ENCODE measurements around the gene IFNG. TPM values are rescaled to one million over a fixed set of nuclear protein-coding genes. Genes with fewer than 3 reads are reported as not detected.

Gene IFNG
- total RNA-seq, 1 experiment from 2014 or later: not detected

- H3K4ac ChIP-seq (ENCODE audit: low read depth, low read length): no peak overlapping the region
- no peaks in the 10 kb centered on the region for H3K36me3 Mint-ChIP-seq (ENCODE audit: insufficient read depth in 1 of 3, low read depth in 3 of 3)
- H3K27ac ChIP-seq (ENCODE audit: insufficient read length, low read depth, low read length): no peak overlapping the region
- H2AK5ac ChIP-seq (ENCODE audit: insufficient read length, low read length): no peak overlapping the region
- no peak overlapping the region for H3K14ac ChIP-seq (ENCODE audit: insufficient read depth, low read length)
- H3K18ac ChIP-seq (ENCODE audit: insufficient read length, low read depth, low read length): no peak overlapping the region
- H3K79me1 ChIP-seq (ENCODE audit: insufficient read depth, low read depth, low read length, poor library complexity, severe bottlenecking): no peaks in the 10 kb centered on the region
- H2BK5ac ChIP-seq (ENCODE audit: insufficient read length, low read length): no peak overlapping the region
- H3K23ac ChIP-seq (ENCODE audit: insufficient read length, low read depth, low read length): no peak overlapping the region
- H3T11ph ChIP-seq (ENCODE audit: low read length): no peak overlapping the region
- no peak for DNase-seq
- H3K79me2 ChIP-seq (ENCODE audit: insufficient read depth, low read length): no peaks in the 10 kb centered on the region
- no CpG with 5 or more reads among the region's 3 CpGs for WGBS (ENCODE audit: extremely low coverage, insufficient read length, low lambda C conversion rate)
- H4K91ac ChIP-seq (ENCODE audit: insufficient read length, low read depth, low read length): no peak overlapping the region
- no peaks in the 10 kb centered on the region for H3K23me2 ChIP-seq (ENCODE audit: insufficient read length, low read depth, low read length, poor library complexity, severe bottlenecking)
- H3K27ac Mint-ChIP-seq: no peak overlapping the region
- TF ChIP-seq CTCF (conservative IDR thresholded peaks at IDR 0.05): no peak
- H3K9me3 Mint-ChIP-seq: no peaks in the 10 kb centered on the region
- H4K20me1 ChIP-seq (ENCODE audit: control insufficient read depth, insufficient read depth, insufficient read length): no peaks in the 10 kb centered on the region
- no peak overlapping the region for H4K5ac ChIP-seq (ENCODE audit: insufficient read length, low read depth, low read length)
- H2BK15ac ChIP-seq (ENCODE audit: low read depth, low read length): no peak overlapping the region
- no peaks in the 10 kb centered on the region for H3K27me3 ChIP-seq (ENCODE audit: insufficient read depth, low read length)
- no peak overlapping the region for H3K4me2 ChIP-seq (ENCODE audit: insufficient read depth, insufficient read length, low read length)
- H2BK120ac ChIP-seq (ENCODE audit: low read depth, low read length, poor library complexity, severe bottlenecking): no peak overlapping the region
- no peaks in the 10 kb centered on the region for H3K9me3 ChIP-seq (ENCODE audit: control insufficient read depth, low read depth, low read length)
- no peak overlapping the region for H4K8ac ChIP-seq (replicated peaks; ENCODE audit: insufficient read length, low read depth, low read length)
- H3K27me3 Mint-ChIP-seq (ENCODE audit: low read depth): 0 out of 2 replicates have a peak, but pooled peaks cover 1% of the 10 kb centered on the region
- no peak overlapping the region for H3K56ac ChIP-seq (ENCODE audit: insufficient read length, low read depth, low read length)
- peaks cover 4% of the 10 kb centered on the region in 2 experiments for H3K4me1 Mint-ChIP-seq
- H3K4me1 ChIP-seq (ENCODE audit: insufficient read depth, low read length): no peaks in the 10 kb centered on the region
- H2AFZ ChIP-seq (ENCODE audit: low read length): no peak overlapping the region
- no peak overlapping the region for H2BK20ac ChIP-seq (ENCODE audit: low read depth, low read length, poor library complexity, severe bottlenecking)
- no peak overlapping the region for H3K9ac ChIP-seq (ENCODE audit: extremely low read depth, insufficient read length, low read length)
- H3K4me3 Mint-ChIP-seq: no peak overlapping the region
- no peak overlapping the region for H2BK12ac ChIP-seq (ENCODE audit: insufficient read length, low read depth, low read length)
Measured at GRCh38 chr12:68180792-68181744, 21.5 kb upstream of the IFNG start.

Measured in H9 (cell line).